H1 (cell line): Measurements from ENCODE around the gene CAPS. TPM values are rescaled to one million over a fixed set of nuclear protein-coding genes. Genes with fewer than 3 reads are reported as not detected.

Experiments
- CTCF ChIA-PET: fragments of 300-600 bp; sonication (Branson Sonifier 250); formaldehyde crosslinking; loops from one replicate; lab custom pipeline; 2021; ENCODE audit not compliant: partially characterized antibody; lab: Charles Lee
- POLR2A ChIA-PET: fragments of 300-600 bp; sonication (Branson Sonifier 250); formaldehyde crosslinking; loops from one replicate; lab custom pipeline; 2021; ENCODE audit warnings: inconsistent platforms; ENCODE audit not compliant: partially characterized antibody; lab: Charles Lee
- DNase-seq, 2 experiments: peaks; one replicate each; pipeline versions ENCODE4 v3.0.0 to v3.0.0-alpha.2; 2010 to 2022; ENCODE audit warnings: low spot score in 2 of 2, low read depth in 1 of 2, mixed read lengths in 1 of 2
- FAIRE-seq: peaks from 2 replicates; lab custom pipeline; 2011; peaks lifted over from hg19 to GRCh38; lab: Jason Lieb, UNC
- H2AFZ ChIP-seq: 2 replicates; pipeline ENCODE4 v1.8.1; 2012; ENCODE audit warnings: low read length, inconsistent platforms
- H2AK5ac ChIP-seq: 2 replicates; pipeline ENCODE4 v1.6.1; 2013; ENCODE audit warnings: low read depth, low read length
- H2BK120ac ChIP-seq: replicated peaks from 2 replicates; pipeline ENCODE3; 2013; ENCODE audit warnings: low read depth, low read length, inconsistent platforms
- H2BK12ac ChIP-seq: 2 replicates; pipeline ENCODE4 v1.6.1; 2013; ENCODE audit warnings: low read depth, low read length
- H2BK15ac ChIP-seq: 2 replicates; pipeline ENCODE4 v1.6.1; 2013; ENCODE audit warnings: low read length
- H2BK20ac ChIP-seq: 2 replicates; pipeline ENCODE4 v1.6.1; 2013; ENCODE audit warnings: low read length
- H2BK5ac ChIP-seq: 2 replicates; pipeline ENCODE4 v1.6.1; 2013; ENCODE audit warnings: low read depth, low read length
- H3K14ac ChIP-seq: 2 replicates; pipeline ENCODE4 v1.6.1; 2013; ENCODE audit warnings: inconsistent platforms; ENCODE audit not compliant: insufficient read length
- H3K18ac ChIP-seq: 2 replicates; pipeline ENCODE4 v1.6.1; 2013; ENCODE audit warnings: low read length; ENCODE audit errors: extremely low read depth
- H3K23ac ChIP-seq: 2 replicates; pipeline ENCODE4 v1.6.1; 2013; ENCODE audit warnings: inconsistent platforms; ENCODE audit not compliant: insufficient read length
- H3K23me2 ChIP-seq: 2 replicates; pipeline ENCODE4 v1.6.1; 2013; ENCODE audit warnings: low read depth, low read length
- H3K27ac ChIP-seq: 2 replicates; pipeline ENCODE4 v1.6.1; 2011; ENCODE audit warnings: low read depth, low read length, inconsistent platforms
- H3K27me3 ChIP-seq, 4 experiments: replicated peaks in 1 of 4; 1 replicate in 1 of 4; 2 replicates in 3 of 4; pipeline versions ENCODE4 v1.6.1 to v1.8.1; 2011 to 2013; ENCODE audit warnings: low read length in 3 of 4, mild to moderate bottlenecking in 3 of 4, inconsistent platforms in 2 of 4, mixed read lengths in 2 of 4, moderate library complexity in 1 of 4; ENCODE audit not compliant: control insufficient read depth in 3 of 4, insufficient read depth in 3 of 4; ENCODE audit errors: extremely low read depth in 1 of 4
- H3K36me3 ChIP-seq, 4 experiments: 2 replicates each; pipeline versions ENCODE4 v1.6.1 to v1.8.1; 2011 to 2013; ENCODE audit warnings: mild to moderate bottlenecking in 4 of 4, low read length in 3 of 4, moderate library complexity in 2 of 4, control low read depth in 1 of 4, inconsistent platforms in 1 of 4; ENCODE audit not compliant: insufficient read depth in 4 of 4, control insufficient read depth in 2 of 4
- H3K4ac ChIP-seq: replicated peaks from 2 replicates; pipeline ENCODE3; 2013; ENCODE audit warnings: low read length, low read depth, mixed read lengths, inconsistent platforms; ENCODE audit not compliant: insufficient read length
- H3K4me1 ChIP-seq, 4 experiments: replicated peaks in 1 of 4; 1 replicate in 1 of 4; 2 replicates in 3 of 4; pipeline versions ENCODE4 v1.6.1 to v1.8.1; 2011 to 2013; ENCODE audit warnings: low read length in 3 of 4, inconsistent platforms in 2 of 4, mixed read lengths in 1 of 4; ENCODE audit not compliant: insufficient read depth in 4 of 4, control insufficient read depth in 3 of 4
- H3K4me2 ChIP-seq, 2 experiments: 2 replicates each; pipeline versions ENCODE4 v1.6.1 to v1.8.1; 2011 to 2013; ENCODE audit warnings: low read depth in 2 of 2, low read length in 2 of 2, control low read depth in 1 of 2, inconsistent platforms in 1 of 2, mild to moderate bottlenecking in 1 of 2; ENCODE audit not compliant: insufficient read depth in 1 of 2
- H3K4me3 ChIP-seq, 4 experiments: fragments of 200-600, 300-600 bp in 1 of 4; sonication (generic), shearing (Covaris generic), sonication (Bioruptor Twin) in 1 of 4; 2 replicates each; pipeline versions ENCODE4 v1.5.1 to v1.8.1; 2011 to 2016; ENCODE audit warnings: low read length in 4 of 4, low read depth in 3 of 4, control low read depth in 2 of 4, inconsistent platforms in 2 of 4, mild to moderate bottlenecking in 2 of 4, mixed read lengths in 1 of 4, moderate library complexity in 1 of 4; ENCODE audit not compliant: insufficient read depth in 2 of 4; ENCODE audit errors: extremely low read depth in 1 of 4
- H3K56ac ChIP-seq: replicated peaks from 2 replicates; pipeline ENCODE3; 2013; ENCODE audit warnings: low read depth, mild to moderate bottlenecking, mixed read lengths, low read length, inconsistent platforms; ENCODE audit not compliant: insufficient read length
- H3K79me1 ChIP-seq: 2 replicates; pipeline ENCODE4 v1.6.1; 2013; ENCODE audit warnings: low read depth, low read length, control low read depth
- H3K79me2 ChIP-seq, 2 experiments: 2 replicates each; pipeline versions ENCODE4 v1.6.1 to v1.8.1; 2012 to 2013; ENCODE audit warnings: low read length in 2 of 2, mild to moderate bottlenecking in 2 of 2, inconsistent platforms in 1 of 2; ENCODE audit not compliant: insufficient read depth in 2 of 2, control insufficient read depth in 1 of 2
- H3K9ac ChIP-seq, 4 experiments: replicated peaks in 1 of 4; 1 replicate in 1 of 4; 2 replicates in 3 of 4; pipeline versions ENCODE4 v1.6.1 to v1.8.1; 2011 to 2013; ENCODE audit warnings: low read depth in 3 of 4, low read length in 3 of 4, control low read depth in 2 of 4, mild to moderate bottlenecking in 2 of 4, moderate library complexity in 2 of 4, inconsistent platforms in 1 of 4; ENCODE audit errors: extremely low read depth in 1 of 4
- H3K9me3 ChIP-seq, 2 experiments: 2 replicates each; pipeline versions ENCODE4 v1.6.1 to v1.8.1; 2012 to 2013; ENCODE audit warnings: mild to moderate bottlenecking in 2 of 2, moderate library complexity in 2 of 2, control low read depth in 1 of 2, inconsistent platforms in 1 of 2, low read depth in 1 of 2, low read length in 1 of 2, mixed read lengths in 1 of 2; ENCODE audit not compliant: insufficient read depth in 2 of 2
- H4K20me1 ChIP-seq, 2 experiments: replicated peaks in 1 of 2; 2 replicates each; pipeline versions ENCODE3 to v1.8.1; 2011 to 2013; ENCODE audit warnings: inconsistent platforms in 2 of 2, low read length in 2 of 2, mild to moderate bottlenecking in 1 of 2; ENCODE audit not compliant: insufficient read depth in 2 of 2, control insufficient read depth in 1 of 2
- H4K5ac ChIP-seq: 2 replicates; pipeline ENCODE4 v1.6.1; 2013; ENCODE audit warnings: low read length, low read depth, mixed read lengths, inconsistent platforms; ENCODE audit not compliant: insufficient read length
- H4K8ac ChIP-seq: 2 replicates; pipeline ENCODE4 v1.8.0; 2013; ENCODE audit warnings: mild to moderate bottlenecking, moderate library complexity, low read length, inconsistent platforms; ENCODE audit not compliant: insufficient read depth; ENCODE audit errors: extremely low read depth
- H4K91ac ChIP-seq: replicated peaks from 2 replicates; pipeline ENCODE3; 2013; ENCODE audit warnings: low read length, mixed read lengths, inconsistent platforms; ENCODE audit not compliant: insufficient read length
- CREB1 ChIP-seq: IDR thresholded peaks from 2 replicates; pipeline ENCODE4 v1.6.1; 2012; ENCODE audit warnings: inconsistent platforms
- POLR2A ChIP-seq, 2 experiments: IDR thresholded peaks; 1 replicate in 1 of 2; 2 replicates in 1 of 2; pipeline ENCODE4 v1.6.1; 2011; ENCODE audit warnings: low read depth in 2 of 2, low read length in 2 of 2, mild to moderate bottlenecking in 2 of 2; ENCODE audit errors: control extremely low read depth in 1 of 2
- RXRA ChIP-seq: IDR thresholded peaks from 2 replicates; pipeline ENCODE4 v1.6.1; 2011; ENCODE audit warnings: low read depth, mild to moderate bottlenecking, low read length, moderate library complexity; ENCODE audit not compliant: insufficient read depth
- WGBS, 2 experiments: shearing (Covaris generic) in 1 of 2; methylation state at CpG; one replicate each; pipeline versions ENCODE4 v1.1.6 to v1.1.7; 2013 to 2015; ENCODE audit warnings: low lambda C conversion rate in 2 of 2, mixed read lengths in 2 of 2, inconsistent platforms in 1 of 2, low coverage in 1 of 2, missing lambda C conversion rate in 1 of 2; ENCODE audit not compliant: insufficient replicate concordance in 2 of 2, insufficient coverage in 1 of 2, insufficient read length in 1 of 2; ENCODE audit errors: extremely low coverage in 1 of 2, missing lambda C conversion rate in 1 of 2; 5-methylcytosine and 5-hydroxymethylcytosine counted together
- polyA plus RNA-seq, 7 experiments: library from polyadenylated mRNA; depleted of rRNA in 3 of 7; stranded (reverse) in 5 of 7; unstranded in 2 of 7; fragments of >200 nt in 5 of 7; fragments of 200-250 nt in 2 of 7; gene quantifications; 1 replicate in 5 of 7; 2 replicates in 1 of 7; 4 replicates in 1 of 7; pipeline versions ENCODE4 v1.2.1 to v1.2.3, GENCODE V29; 2011 to 2013; ENCODE audit warnings: missing spikeins in 2 of 7, mixed read lengths in 2 of 7
- total RNA-seq: library from RNA; stranded (reverse); fragmentation: NEBNext Ultra II Directional; extraction: Animal tissue kit (Norgen Biotek cat#: 25700); gene quantifications from 2 replicates; pipeline ENCODE4 v1.2.1, GENCODE V29; 2021

The CAPS gene
- total and polyA plus RNA-seq, 2 of the 8 experiments (the other 6 are each of a cell fraction or from before 2014, with no cell fraction given), result 2.1 to 2.4 TPM

DNA sequence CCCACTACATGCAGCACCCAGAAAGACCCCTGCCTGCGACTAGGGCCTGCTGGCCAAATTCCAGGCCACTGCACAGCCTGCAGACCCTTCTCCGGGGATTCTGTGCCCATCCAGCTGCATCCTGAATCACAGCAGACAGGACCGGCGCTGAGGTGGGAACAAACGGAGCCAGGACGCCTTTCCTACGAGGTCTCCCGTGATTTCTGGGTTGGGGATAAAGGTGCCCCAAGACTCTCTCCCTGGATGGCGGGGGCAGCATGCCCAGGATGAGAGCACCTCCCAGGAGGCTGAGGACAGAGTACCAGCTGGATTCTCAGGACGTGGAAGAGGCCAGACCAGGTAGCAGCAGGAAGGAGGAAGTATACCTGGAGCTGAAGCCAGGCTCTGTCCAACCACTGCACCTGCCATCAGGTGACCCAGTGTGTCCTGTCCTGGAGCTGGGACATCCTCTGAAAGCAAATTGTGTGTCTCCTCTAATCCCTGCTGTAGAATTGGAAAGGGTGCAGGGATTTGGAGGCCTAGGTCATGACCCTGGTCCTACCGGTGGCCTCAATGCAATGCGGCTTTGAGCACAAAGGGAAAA, 40.3 kb upstream of the CAPS start:
- Histone ChIP-seq H4K5ac (no peak overlapping the region), H3K4me2 (no peak overlapping the region), H4K20me1 (no peaks in the 10 kb centered on the region), H3K56ac (no peak overlapping the region), H3K4me3 (no peak overlapping the region), H2BK20ac (no peak overlapping the region), H3K9me3 (no peaks in the 10 kb centered on the region), H2BK15ac (0 out of 2 replicates have a peak overlapping the region, but pooled peaks have one; percentile 29), H3K79me1 (no peaks in the 10 kb centered on the region), H3K18ac (no peak overlapping the region), H3K14ac (no peak overlapping the region), H4K91ac (no peak overlapping the region), H2AFZ (no peak overlapping the region), H4K8ac (peak overlapping the region; percentile 45; the same call in 1 of the 2 replicates), H3K23ac (no peak overlapping the region), H2BK120ac (no peak overlapping the region), H3K4ac (no peak overlapping the region), H2AK5ac (no peak overlapping the region), H3K9ac (no peak overlapping the region), H3K36me3 (no peaks in the 10 kb centered on the region), H3K23me2 (no peaks in the 10 kb centered on the region), H3K27ac (no peak overlapping the region), H3K27me3 (no peaks in the 10 kb centered on the region), H2BK5ac (no peak overlapping the region), H3K4me1 (no peaks in the 10 kb centered on the region; a peak in 1 of 7 replicates), H3K79me2 (no peaks in the 10 kb centered on the region), H2BK12ac (no peak overlapping the region)
- CTCF ChIA-PET, result interaction anchor here (0.5 to 1.6 kb wide), 4 partner anchors 12 to 70 kb away, joined by 3 to 4 read pairs (median 4); no protein-coding TSS in a partner anchor
- TF ChIP-seq CREB1 (no peak), POLR2A (IDR thresholded peaks at IDR 0.05; ENCODE audit: control extremely low read depth in 1 of 2, low read depth in 2 of 2, low read length in 2 of 2) (no peak), RXRA (no peak)
- 89% methylated on average over 12 of the region's 12 CpGs; no CpG with 5 or more reads in 1 of the 2 experiments for WGBS, 2 experiments
- POLR2A ChIA-PET, result interaction anchor here (0.8 kb wide), 1 partner anchor 11 kb away, joined by 4 read pairs; no protein-coding TSS in a partner anchor
- no peak for FAIRE-seq
- no peak for DNase-seq
